Globus pallidus (tissue), 1 donor: Measurements from ENCODE around the gene MOB3C.
A peak's percentile ranks its signal among the peaks of the same experiment; 100 is the strongest.
"Not testable (repeated sequence)": the region's sequence is repeated elsewhere in the genome, so short reads cannot be mapped to it uniquely, and the experiment has no call there.

Source experiments
- DNase-seq: peaks from one replicate; pipeline ENCODE4 v3.0.0-alpha.2; 2015; ENCODE audit warnings: low spot score

MOB3C gene

DNA sequence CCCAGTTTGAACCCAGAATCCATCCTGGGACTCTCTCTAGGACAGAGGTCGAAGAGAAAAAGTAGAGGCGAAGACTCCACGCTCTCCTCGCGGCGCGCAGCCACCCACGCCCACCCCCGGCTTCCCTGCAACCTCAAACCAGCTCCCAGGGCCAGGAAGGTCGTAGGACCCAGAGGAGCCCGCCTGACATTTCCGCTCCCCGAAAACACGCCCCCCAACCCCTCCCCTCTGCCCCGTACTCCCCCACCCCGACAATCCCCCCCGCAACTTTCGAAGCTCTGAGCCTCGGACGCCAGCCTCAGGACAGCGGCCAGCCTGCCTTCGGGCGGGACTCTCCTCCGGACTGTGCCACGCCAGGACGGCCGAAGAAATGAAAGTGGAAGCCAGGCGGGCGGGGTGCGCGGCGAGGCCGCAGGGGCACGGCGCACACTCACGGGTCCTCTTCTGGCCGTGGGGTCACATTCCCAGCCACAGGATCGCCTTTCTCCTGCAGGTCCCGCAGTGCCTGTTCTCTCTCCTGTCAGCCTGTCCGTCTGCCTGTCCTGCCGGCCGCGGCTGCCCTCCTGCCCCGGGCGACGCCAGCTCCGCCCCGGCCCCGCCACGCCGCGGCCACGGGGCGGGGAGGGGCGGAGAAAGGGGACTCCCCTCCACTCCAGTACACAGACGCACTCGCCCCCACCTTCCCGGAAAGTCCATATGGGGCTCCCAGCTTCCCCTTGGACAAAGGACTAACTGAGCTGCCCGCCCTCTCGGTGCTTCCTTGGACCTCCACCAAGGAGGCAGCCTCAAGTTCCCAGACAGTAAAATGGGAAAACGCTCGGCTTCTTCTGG is at the start of gene MOB3C:
MOB3C (minus strand) TSS at position 535 of the 831 bp plus-strand sequence. CDS start 3,490 bp downstream, outside the sequence.
- peak; percentile 72 for DNase-seq

DNA sequence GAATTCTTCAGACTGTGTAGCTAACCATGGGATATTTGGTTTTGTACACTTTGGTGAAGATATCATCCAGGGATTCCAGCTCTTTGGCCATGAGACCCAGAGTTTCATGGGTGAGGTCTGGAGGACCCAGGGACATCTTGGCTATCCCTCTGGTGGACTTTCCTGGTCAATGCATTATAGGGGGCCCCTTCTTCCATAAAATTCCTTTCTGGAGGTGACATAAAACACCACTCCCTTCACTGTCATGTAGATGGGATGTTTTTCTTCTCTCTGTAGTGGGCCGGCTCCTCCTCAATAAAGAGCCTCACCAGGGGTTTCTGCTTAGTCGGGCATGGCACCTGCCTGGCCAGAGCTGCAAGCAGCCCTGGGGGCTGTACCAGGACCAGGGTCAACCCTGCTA is 49.4 kb upstream of the MOB3C start:
- no peak for DNase-seq

- DNase-seq = not testable (repeated sequence)
Observed at GRCh38 chr1:46662919-46663318, 46.3 kb upstream of the MOB3C start.

- not testable (repeated sequence) for DNase-seq
Observed at GRCh38 chr1:46660116-46660515, 43.5 kb upstream of the MOB3C start.

DNA sequence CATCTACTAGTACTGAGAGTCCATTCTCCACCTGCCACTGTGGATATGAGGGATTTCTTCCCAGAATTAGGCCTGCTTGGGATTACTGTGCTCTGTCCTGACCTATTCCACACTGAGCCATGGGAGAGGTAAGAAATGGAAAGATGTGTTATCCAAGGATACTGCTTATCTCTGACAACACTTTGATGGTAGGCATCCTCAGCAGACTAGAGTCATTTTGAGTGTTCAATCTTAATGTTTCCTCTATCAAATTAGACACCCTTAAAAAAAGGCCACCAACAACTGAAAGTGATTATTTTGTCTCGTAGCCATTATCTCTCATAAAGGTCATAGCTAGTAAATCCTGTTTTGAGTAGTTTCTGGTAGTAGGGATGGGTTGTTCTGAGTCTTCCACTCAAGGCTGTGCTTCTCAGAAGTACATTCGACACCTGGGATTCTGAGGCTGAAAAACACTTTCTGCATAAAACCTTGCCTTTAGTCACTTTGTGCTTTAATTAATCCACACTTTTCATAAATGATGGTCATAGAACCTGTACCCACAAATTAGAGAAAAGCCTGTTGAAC is 42.8 kb upstream of the MOB3C start:
- DNase-seq = no peak

- DNase-seq = no peak
Observed at GRCh38 chr1:46657775-46658174, 41.2 kb upstream of the MOB3C start.

GRCh38 chr1:46656643-46657042 is 40.0 kb upstream of the MOB3C start:
- DNase-seq = no peak

DNA sequence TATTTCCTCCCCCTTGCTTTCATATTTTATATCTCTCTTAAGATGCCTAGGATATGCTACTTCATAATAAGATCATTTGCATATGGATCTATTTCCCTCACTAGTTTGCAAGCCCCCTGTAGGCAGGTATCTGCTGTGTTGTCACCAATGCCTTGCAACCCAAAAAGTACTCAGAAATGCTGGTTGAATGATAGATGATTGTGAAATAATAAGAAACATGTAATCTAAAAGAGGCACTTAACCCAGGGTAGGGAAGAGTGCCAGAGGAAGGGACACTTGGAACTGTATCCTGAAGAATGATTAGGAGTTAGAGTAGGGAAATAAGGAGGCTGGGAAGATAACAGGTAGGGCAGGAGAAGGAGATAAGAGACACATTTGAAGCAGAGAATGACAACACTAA is 39.2 kb upstream of the MOB3C start:
- DNase-seq = no peak

DNA sequence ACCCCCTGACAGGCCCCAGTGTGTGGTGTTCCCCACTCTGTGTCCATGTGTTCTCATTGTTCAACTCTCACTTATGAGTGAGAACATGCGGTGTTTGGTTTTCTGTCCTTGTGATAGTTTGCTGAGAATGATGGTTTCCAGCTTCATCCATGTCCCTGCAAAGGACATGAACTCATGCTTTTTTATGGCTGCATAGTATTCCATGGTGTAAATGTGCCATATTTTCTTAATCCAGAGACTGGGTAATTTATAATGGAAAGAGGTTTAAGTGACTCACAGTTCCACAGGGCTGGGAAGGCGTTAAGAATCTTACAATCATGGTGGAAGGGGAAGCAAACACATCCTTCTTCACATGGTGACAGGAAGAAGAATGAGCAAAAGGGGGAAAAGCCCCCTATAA is 38.1 kb upstream of the MOB3C start:
- not testable (repeated sequence) for DNase-seq

DNA sequence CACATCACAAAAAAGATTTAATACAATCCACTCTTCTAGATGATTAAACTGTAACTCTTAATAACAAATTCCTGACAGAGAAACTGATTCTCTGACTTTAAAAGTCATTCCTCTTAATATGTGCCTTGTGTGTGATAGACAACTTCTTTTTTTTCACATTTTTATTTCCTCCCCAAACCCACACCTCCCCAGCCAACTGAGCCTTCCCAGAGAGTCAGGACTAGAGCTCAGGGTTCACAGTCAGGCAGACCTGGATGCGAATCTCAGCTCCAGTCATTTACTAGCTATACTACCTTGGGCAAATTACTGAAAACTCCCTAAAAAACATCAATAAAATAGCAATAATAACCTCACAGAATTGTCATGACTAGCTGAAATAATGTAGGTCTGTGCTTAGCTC is 37.4 kb upstream of the MOB3C start:
- no peak for DNase-seq

DNA sequence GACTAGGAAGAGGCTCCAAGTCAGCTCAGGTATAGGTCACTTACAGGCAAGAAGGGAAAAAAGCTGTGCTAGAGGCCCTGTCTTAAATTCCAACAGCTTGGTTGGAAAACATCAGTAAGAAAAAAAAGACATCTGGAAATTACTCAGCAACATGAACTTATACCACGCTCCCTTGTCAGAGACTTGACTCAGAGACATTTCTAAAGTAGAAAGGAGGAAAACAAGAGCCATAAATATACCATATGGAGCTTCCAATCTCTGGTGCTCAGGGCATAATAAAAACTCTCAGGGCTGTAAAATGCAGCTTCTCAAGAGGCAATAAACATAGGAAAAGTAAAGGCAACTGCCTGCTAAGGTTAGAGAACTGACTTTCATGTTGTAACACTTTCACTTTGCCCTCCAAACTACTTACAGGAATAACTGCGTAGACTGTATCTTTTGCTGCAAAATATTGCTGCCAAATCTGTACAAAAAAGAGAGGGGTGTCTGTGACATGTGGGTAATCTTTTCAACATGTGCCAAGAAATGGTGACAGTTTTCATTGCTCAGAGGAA is 36.9 kb upstream of the MOB3C start:
- no peak for DNase-seq

DNA sequence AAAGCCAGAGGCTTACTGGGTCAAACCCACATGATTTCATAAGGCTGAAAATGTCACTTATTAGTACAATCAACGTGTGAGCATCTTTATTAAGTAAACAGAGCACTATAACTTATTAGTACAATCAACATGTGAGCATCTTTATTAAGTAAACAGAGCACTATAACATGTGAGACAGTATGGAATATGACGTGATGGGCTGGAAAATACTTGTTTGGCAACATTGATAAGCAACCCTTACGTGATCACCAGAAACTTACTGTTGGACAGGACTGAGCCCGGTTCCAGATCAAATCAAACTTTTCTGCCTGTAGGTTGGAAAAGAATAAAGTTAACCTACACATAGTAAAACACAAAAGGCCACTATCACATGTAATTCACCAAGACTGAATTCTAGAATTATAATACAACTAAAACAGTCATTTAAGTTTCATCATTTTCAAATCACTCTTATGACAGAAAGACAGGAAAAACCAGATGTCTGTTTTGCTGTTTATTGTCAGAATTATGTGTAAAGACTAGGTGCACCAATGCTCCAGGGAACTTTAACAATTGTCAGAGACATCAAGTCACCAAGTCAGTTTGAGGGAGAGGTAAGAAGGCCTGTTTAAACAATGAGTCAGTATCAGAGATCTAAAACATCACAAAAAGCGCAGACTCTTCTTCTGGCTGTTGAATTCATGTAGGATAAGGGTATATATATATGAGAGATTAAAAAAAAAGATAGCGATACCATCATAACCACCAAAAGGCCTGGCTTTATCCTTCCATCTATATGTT is 35.9 kb upstream of the MOB3C start:
- DNase-seq = no peak

GRCh38 chr1:46651152-46651551 is 34.5 kb upstream of the MOB3C start:
- not testable (repeated sequence) for DNase-seq

- no peak for DNase-seq
Observed at GRCh38 chr1:46650491-46650890, 33.9 kb upstream of the MOB3C start.

GRCh38 chr1:46649764-46650163 is 33.2 kb upstream of the MOB3C start:
- no peak for DNase-seq

- DNase-seq = no peak
Observed at GRCh38 chr1:46647611-46648010, 31.0 kb upstream of the MOB3C start.

- no peak for DNase-seq
Observed at GRCh38 chr1:46646844-46647243, 30.2 kb upstream of the MOB3C start.

DNA sequence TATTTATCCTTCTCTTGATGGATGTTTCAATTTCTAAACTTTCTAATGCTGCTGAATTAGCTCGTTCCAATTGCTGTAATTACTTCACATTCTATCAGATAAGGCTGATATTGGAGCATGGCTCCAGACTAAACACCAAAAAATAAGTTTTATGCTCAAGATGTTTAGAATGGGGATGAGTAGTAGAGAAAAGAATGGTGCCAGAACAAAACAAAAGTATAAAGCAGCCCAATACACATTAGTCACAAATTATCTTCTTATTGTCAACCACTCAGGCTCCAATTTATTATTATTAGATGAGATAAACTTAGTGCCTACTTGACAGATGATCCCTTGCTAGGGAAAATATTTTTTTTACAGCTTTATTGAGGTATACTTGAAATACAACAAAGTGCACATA is 29.7 kb upstream of the MOB3C start:
- no peak for DNase-seq

DNA sequence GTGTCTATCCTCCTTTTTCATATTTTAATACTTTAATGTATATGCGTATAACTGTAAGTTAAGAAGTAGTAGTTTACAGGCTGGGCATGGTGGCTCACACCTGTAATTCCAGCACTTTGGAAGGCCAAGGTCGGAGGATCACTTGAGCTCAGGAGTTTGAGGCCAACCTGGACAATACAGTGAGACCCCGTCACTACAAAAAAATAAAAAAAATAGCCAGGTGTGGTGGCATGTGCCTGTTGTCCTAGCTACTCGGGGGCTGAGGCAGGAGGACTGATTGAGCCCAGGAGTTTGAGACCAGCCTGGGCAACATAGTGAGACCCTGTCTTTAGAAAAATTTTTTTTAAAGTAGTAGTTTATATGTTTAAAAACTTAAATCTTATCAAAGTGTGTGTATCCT is 29.2 kb upstream of the MOB3C start:
- DNase-seq = no peak

DNA sequence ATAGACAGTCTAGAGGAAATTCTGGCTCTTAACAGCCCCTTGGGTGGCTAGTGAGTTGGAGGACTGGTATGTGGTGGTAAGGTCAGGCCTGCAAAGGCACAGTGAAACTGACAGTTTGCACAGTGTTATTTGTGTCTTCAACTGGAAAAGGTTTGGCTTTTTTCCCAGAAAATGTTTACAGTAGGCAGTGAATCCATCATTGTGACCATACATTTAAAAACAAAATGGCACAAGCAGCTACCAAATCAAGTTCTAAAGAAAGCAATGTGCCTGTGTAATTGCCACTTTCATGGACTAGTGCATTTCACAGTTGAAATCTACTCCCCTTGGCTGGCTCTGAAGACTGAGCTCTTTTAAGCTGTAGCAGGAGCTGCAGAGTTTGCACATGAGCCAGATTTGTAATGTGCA is 26.8 kb upstream of the MOB3C start:
- peak; percentile 27 for DNase-seq

DNA sequence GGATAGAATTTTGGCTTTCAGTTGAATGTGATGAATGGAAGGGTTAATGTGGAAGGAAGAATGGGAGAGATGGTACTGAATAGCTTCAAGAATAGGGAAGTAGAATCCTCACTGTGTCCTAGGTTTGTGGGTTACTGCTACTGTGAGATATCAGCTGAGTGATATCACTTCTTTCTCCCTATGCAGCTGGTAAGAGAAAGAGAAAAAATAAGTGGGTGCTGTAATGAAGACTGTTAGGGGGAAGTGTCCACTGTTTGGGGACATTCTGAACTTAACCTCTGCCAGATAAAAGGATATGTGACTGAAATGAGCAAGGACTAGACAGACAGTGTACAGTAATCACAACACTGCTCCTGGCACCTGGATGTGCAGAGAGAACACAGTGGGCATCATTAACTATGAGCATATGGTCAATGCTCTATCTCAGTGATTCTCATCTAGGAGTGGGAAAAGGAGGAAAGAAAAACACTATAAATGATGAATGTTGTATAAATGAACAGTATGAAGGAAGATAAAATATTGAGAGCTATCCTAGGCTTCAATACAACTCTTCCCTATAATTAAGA is 25.6 kb upstream of the MOB3C start:
- DNase-seq = no peak

DNA sequence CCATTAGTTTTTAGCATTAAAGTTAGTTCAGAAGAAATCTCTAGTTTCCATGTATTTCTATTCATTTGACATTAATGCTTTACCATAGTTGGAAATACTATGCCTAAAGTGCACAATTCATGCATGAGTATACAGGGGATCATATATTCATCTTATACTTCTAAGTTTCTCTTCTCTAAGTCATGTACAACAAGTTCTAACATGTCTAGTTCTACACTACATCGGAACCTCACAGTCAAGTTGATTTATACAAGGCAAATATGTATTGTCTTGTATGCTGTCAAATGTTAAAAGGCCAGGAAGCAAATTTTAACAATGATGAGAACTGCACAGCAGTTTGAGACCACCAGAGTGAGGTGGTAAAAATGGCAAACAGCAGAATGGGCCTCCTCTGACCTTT is 22.9 kb upstream of the MOB3C start:
- no peak for DNase-seq
